A673 (cell line): ENCODE results near the gene ODAD2.

Source experiments
- EZH2 ChIP-seq: fragments of 200-600 bp; sonication (generic); IDR thresholded peaks from 2 replicates; pipeline ENCODE4 v1.6.1; 2017; ENCODE audit warnings: borderline replicate concordance, low read depth, mild to moderate bottlenecking, mixed read lengths, antibody characterized with exemption, low read length; ENCODE audit not compliant: poor library complexity, severe bottlenecking
- TF ChIP-seq, protein P1 (sequence below): fragments of 300-800, 200-600 bp; sonication (generic); conservative IDR thresholded peaks from 2 replicates; pipeline ENCODE4 v1.5.1; 2017; ENCODE audit warnings: low read depth, mild to moderate bottlenecking, antibody characterized with exemption, low read length, moderate library complexity, mixed read lengths

DNA sequence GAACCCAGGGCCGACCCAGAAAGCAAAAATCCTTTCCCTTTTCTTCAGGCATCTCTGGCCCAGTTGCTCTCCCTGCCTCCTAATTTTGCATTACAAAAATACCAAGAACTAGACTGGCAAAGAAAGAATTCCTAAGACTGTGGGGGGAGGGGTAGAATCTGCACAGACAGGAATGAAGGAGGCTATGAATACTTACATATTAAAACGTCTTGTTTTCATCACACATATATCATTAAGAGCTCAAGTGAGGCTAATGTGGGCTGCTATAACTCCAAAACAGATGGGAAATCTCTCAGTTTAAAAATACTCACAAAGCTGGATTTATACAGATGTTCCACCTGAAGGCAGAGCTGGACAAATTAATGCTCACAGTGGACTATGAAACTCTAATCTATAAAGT lies 224.0 kb downstream of the ODAD2 start:
- TF ChIP-seq, protein P1, sequence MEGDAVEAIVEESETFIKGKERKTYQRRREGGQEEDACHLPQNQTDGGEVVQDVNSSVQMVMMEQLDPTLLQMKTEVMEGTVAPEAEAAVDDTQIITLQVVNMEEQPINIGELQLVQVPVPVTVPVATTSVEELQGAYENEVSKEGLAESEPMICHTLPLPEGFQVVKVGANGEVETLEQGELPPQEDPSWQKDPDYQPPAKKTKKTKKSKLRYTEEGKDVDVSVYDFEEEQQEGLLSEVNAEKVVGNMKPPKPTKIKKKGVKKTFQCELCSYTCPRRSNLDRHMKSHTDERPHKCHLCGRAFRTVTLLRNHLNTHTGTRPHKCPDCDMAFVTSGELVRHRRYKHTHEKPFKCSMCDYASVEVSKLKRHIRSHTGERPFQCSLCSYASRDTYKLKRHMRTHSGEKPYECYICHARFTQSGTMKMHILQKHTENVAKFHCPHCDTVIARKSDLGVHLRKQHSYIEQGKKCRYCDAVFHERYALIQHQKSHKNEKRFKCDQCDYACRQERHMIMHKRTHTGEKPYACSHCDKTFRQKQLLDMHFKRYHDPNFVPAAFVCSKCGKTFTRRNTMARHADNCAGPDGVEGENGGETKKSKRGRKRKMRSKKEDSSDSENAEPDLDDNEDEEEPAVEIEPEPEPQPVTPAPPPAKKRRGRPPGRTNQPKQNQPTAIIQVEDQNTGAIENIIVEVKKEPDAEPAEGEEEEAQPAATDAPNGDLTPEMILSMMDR, result no peak
- no peak for TF ChIP-seq EZH2
